ENCODE data around the gene ETFRF1.

- TF ChIP-seq EZH2phosphoT487 (IDR thresholded peaks at IDR 0.05; ENCODE audit: insufficient read depth, low read depth) (no peak), EZH2 (IDR thresholded peaks at IDR 0.05; ENCODE audit: insufficient read depth, poor library complexity, severe bottlenecking) (no peak)
Observed at GRCh38 chr12:25245491-25245890, 50.5 kb downstream of the ETFRF1 start.

All from GM23248 (cell line).